OCI-LY3 (cell line): ENCODE data around the gene CLCN5.

Experiments
- H2AFZ ChIP-seq: fragments of 200-600, 300-600 bp; shearing (Covaris generic); 2 replicates; pipeline ENCODE4 v1.6.0; 2014; ENCODE audit warnings: antibody characterized with exemption, low read depth, low read length
- H3K27ac ChIP-seq: fragments of 200-600, 300-600 bp; sonication (generic); 2 replicates; pipeline ENCODE4 v1.5.1; 2014; ENCODE audit warnings: mild to moderate bottlenecking, low read length, moderate library complexity, mixed read lengths
- H3K27me3 ChIP-seq: fragments of 200-600, 300-600 bp; sonication (generic); 2 replicates; pipeline ENCODE4 v1.6.1; 2014; ENCODE audit warnings: low read depth, low read length, mixed read lengths
- H3K36me3 ChIP-seq: fragments of 200-600, 300-600 bp; sonication (generic); replicated peaks from 2 replicates; pipeline ENCODE3; 2014; ENCODE audit warnings: low read depth, low read length, mixed read lengths
- H3K4me1 ChIP-seq: fragments of 300-600, 200-600 bp; sonication (generic); 2 replicates; pipeline ENCODE4 v1.6.1; 2014; ENCODE audit warnings: low read length, mixed read lengths
- H3K4me2 ChIP-seq: fragments of 200-600, 300-600 bp; sonication (generic); 2 replicates; pipeline ENCODE4 v1.6.1; 2014; ENCODE audit warnings: low read length, mixed read lengths
- H3K4me3 ChIP-seq: fragments of 300-600, 200-600 bp; sonication (generic); 2 replicates; pipeline ENCODE4 v1.5.1; 2014; ENCODE audit warnings: antibody characterized with exemption, mild to moderate bottlenecking, low read length, moderate library complexity
- H3K79me2 ChIP-seq: fragments of 300-600, 200-600 bp; shearing (Covaris generic); 2 replicates; pipeline ENCODE4 v1.6.1; 2014; ENCODE audit warnings: mild to moderate bottlenecking, low read length, mixed read lengths
- H3K9ac ChIP-seq: fragments of 300-600, 200-600 bp; shearing (Covaris generic); 2 replicates; pipeline ENCODE4 v1.6.0; 2014; ENCODE audit warnings: mild to moderate bottlenecking, low read length, moderate library complexity
- H3K9me3 ChIP-seq: fragments of 200-600, 300-600 bp; shearing (Covaris generic); 2 replicates; pipeline ENCODE4 v1.6.1; 2014; ENCODE audit warnings: low read length, mixed read lengths; ENCODE audit not compliant: insufficient read depth
- H4K20me1 ChIP-seq: fragments of 200-600, 300-600 bp; sonication (generic); 2 replicates; pipeline ENCODE4 v1.6.1; 2016; ENCODE audit warnings: low read length, mixed read lengths; ENCODE audit not compliant: insufficient read depth
- CTCF ChIP-seq: fragments of 200-600, 300-600 bp; sonication (generic); IDR thresholded peaks from 2 replicates; pipeline ENCODE4 v1.5.1; 2014; ENCODE audit warnings: antibody characterized with exemption, low read length, low read depth
- EZH2phosphoT487 ChIP-seq: fragments of 200-600 bp; shearing (Covaris generic); IDR thresholded peaks from 2 replicates; pipeline ENCODE4 v1.6.1; 2018; ENCODE audit warnings: antibody characterized with exemption, mixed run types, low read depth

CLCN5 gene

GRCh38 chrX:50067435-50068284 lies 145.3 kb downstream of the CLCN5 start:
- Histone ChIP-seq H4K20me1 (no peaks in the 10 kb centered on the region), H3K79me2 (no peaks in the 10 kb centered on the region), H3K27ac (no peak overlapping the region), H3K9ac (no peak overlapping the region), H3K4me2 (no peak overlapping the region), H3K27me3 (no peaks in the 10 kb centered on the region), H3K4me1 (peaks cover 8% of the 10 kb centered on the region), H2AFZ (no peak overlapping the region), H3K36me3 (peaks cover 3% of the 10 kb centered on the region), H3K4me3 (no peak overlapping the region), H3K9me3 (no peaks in the 10 kb centered on the region)
- no peak for TF ChIP-seq EZH2phosphoT487
- TF ChIP-seq CTCF, result no peak

GRCh38 chrX:50068285-50068563 lies 145.8 kb downstream of the CLCN5 start:
- Histone ChIP-seq H4K20me1 (no peaks in the 10 kb centered on the region), H3K9ac (no peak overlapping the region), H3K27ac (no peak overlapping the region), H3K4me3 (no peak overlapping the region), H3K79me2 (no peaks in the 10 kb centered on the region), H3K4me2 (no peak overlapping the region), H3K36me3 (peaks cover 3% of the 10 kb centered on the region), H3K27me3 (no peaks in the 10 kb centered on the region), H3K9me3 (no peaks in the 10 kb centered on the region), H2AFZ (no peak overlapping the region), H3K4me1 (peaks cover 8% of the 10 kb centered on the region)
- TF ChIP-seq EZH2phosphoT487 (no peak), CTCF (no peak)

- H2AFZ ChIP-seq, result no peak overlapping the region
- H3K4me3 ChIP-seq, result no peak overlapping the region
- no peaks in the 10 kb centered on the region for H4K20me1 ChIP-seq
- H3K27me3 ChIP-seq, result no peaks in the 10 kb centered on the region
- H3K9ac ChIP-seq, result no peak overlapping the region
- TF ChIP-seq EZH2phosphoT487, result no peak
- TF ChIP-seq CTCF, result no peak
- H3K9me3 ChIP-seq, result no peaks in the 10 kb centered on the region
- H3K4me1 ChIP-seq, result peaks cover 8% of the 10 kb centered on the region
- H3K4me2 ChIP-seq, result no peak overlapping the region
- H3K79me2 ChIP-seq, result no peaks in the 10 kb centered on the region
- H3K27ac ChIP-seq, result no peak overlapping the region
- H3K36me3 ChIP-seq, result peaks cover 3% of the 10 kb centered on the region
Observed at GRCh38 chrX:50068893-50069292, 146.5 kb downstream of the CLCN5 start.

GRCh38 chrX:50071494-50071893 lies 149.1 kb downstream of the CLCN5 start:
- Histone ChIP-seq H4K20me1 (no peaks in the 10 kb centered on the region), H3K79me2 (no peaks in the 10 kb centered on the region), H3K27ac (no peak overlapping the region), H3K4me3 (no peak overlapping the region), H3K36me3 (peaks cover 3% of the 10 kb centered on the region), H3K4me1 (peaks cover 23% of the 10 kb centered on the region), H2AFZ (no peak overlapping the region), H3K4me2 (no peak overlapping the region), H3K9ac (no peak overlapping the region), H3K27me3 (no peaks in the 10 kb centered on the region), H3K9me3 (no peaks in the 10 kb centered on the region)
- TF ChIP-seq EZH2phosphoT487, result no peak
- TF ChIP-seq CTCF, result no peak
